ENCODE results near the gene PABPN1. TPM values are rescaled to one million over a fixed set of nuclear protein-coding genes. Genes with fewer than 3 reads are reported as not detected.

Gene PABPN1
- total and polyA plus RNA-seq, 9 of the 15 experiments (the other 6 are each of a cell fraction or from before 2014, with no cell fraction given), result 32.6 to 388 (median 178) TPM

DNA sequence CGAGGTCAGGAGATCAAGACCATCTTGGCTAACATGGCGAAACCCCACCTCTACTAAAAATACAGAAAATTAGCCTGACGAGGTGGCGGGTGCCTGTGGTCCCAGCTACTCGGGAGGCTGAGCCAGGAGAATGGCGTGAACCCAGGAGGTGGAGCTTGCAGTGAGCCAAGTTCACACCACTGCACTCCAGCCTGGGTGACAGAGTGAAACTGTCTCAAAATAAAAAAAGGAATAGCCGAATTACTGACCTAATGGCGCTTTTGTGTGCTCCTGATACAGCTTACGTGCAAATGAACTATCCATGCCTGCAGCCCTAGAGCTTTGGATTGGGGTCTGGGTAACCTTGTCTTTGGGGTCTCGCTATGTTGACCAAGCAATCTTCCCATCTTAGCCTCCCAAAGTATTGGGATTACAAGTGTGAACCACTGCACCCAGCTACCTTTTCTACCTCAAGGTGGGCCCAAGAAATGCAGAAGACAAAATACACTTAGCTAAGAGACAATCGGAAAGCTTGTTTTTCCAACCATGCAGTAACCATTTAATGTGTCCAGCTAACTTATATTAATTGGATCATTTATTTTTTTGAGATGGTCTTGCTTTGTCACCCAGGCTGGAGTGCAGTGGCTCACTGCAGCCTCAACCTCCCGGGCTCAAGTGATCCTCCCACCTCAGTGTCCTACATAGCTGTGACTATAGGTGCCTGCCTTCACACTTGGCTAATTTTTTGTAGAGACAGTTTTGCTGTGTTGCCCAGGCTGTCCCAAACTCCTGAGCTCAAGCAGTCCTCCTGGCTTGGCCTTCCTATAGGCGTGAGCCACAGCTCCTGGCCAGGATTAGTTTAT lies 5.5 kb downstream of the PABPN1 start (continued):
- TF ChIP-seq THRB (CRISPR knock-in tag; conservative IDR thresholded peaks at IDR 0.05) (peak; percentile 76; the same call in 1 of the 2 replicates), SNRNP70 (optimal IDR thresholded peaks at IDR 0.05; ENCODE audit: low read depth, low read length) (no peak), MCM3 (IDR thresholded peaks at IDR 0.05) (no peak), ZNF589 (CRISPR knock-in tag; IDR thresholded peaks at IDR 0.05; ENCODE audit: low read depth) (no peak), ZNF146 (CRISPR knock-in tag; IDR thresholded peaks at IDR 0.05; ENCODE audit: unreplicated experiment) (no peak), GTF2E2 (tag; IDR thresholded peaks at IDR 0.05) (no peak), BRD9 (IDR thresholded peaks at IDR 0.05; ENCODE audit: low read depth, partially characterized antibody) (no peak), PREB (CRISPR knock-in tag; IDR thresholded peaks at IDR 0.05) (no peak), STAG1 (CRISPR knock-in tag; IDR thresholded peaks at IDR 0.05; ENCODE audit: borderline replicate concordance) (no peak), ZNF408 (CRISPR knock-in tag; IDR thresholded peaks at IDR 0.05; ENCODE audit: low read depth) (no peak), NCOA6 (IDR thresholded peaks at IDR 0.05) (no peak), RUNX1 (IDR thresholded peaks at IDR 0.05; ENCODE audit: low read depth) (no peak), TFAM (CRISPR knock-in tag; conservative IDR thresholded peaks at IDR 0.05) (no peak), SRSF1 (IDR thresholded peaks at IDR 0.05; ENCODE audit: low read depth, low read length) (no peak), SMARCB1 (IDR thresholded peaks at IDR 0.05; ENCODE audit: insufficient read length, low read depth) (no peak), FOS (IDR thresholded peaks at IDR 0.05; ENCODE audit: extremely low read depth, insufficient read length) (no peak), SUPT5H (IDR thresholded peaks at IDR 0.05) (peak; percentile 72), MAFG (tag; conservative IDR thresholded peaks at IDR 0.05) (no peak)
- TF ChIP-seq, protein P1, sequence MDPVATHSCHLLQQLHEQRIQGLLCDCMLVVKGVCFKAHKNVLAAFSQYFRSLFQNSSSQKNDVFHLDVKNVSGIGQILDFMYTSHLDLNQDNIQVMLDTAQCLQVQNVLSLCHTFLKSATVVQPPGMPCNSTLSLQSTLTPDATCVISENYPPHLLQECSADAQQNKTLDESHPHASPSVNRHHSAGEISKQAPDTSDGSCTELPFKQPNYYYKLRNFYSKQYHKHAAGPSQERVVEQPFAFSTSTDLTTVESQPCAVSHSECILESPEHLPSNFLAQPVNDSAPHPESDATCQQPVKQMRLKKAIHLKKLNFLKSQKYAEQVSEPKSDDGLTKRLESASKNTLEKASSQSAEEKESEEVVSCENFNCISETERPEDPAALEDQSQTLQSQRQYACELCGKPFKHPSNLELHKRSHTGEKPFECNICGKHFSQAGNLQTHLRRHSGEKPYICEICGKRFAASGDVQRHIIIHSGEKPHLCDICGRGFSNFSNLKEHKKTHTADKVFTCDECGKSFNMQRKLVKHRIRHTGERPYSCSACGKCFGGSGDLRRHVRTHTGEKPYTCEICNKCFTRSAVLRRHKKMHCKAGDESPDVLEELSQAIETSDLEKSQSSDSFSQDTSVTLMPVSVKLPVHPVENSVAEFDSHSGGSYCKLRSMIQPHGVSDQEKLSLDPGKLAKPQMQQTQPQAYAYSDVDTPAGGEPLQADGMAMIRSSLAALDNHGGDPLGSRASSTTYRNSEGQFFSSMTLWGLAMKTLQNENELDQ (CRISPR knock-in tag; IDR thresholded peaks at IDR 0.05; ENCODE audit: borderline replicate concordance), result no peak
- TF ChIP-seq, protein P2, sequence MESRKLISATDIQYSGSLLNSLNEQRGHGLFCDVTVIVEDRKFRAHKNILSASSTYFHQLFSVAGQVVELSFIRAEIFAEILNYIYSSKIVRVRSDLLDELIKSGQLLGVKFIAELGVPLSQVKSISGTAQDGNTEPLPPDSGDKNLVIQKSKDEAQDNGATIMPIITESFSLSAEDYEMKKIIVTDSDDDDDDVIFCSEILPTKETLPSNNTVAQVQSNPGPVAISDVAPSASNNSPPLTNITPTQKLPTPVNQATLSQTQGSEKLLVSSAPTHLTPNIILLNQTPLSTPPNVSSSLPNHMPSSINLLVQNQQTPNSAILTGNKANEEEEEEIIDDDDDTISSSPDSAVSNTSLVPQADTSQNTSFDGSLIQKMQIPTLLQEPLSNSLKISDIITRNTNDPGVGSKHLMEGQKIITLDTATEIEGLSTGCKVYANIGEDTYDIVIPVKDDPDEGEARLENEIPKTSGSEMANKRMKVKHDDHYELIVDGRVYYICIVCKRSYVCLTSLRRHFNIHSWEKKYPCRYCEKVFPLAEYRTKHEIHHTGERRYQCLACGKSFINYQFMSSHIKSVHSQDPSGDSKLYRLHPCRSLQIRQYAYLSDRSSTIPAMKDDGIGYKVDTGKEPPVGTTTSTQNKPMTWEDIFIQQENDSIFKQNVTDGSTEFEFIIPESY (CRISPR knock-in tag; IDR thresholded peaks at IDR 0.05), result 0 out of 2 replicates have a peak, but pooled peaks have one; percentile 30

All from K562 (cell line).